Measurements from ENCODE around the gene PIK3C2A.
A peak's percentile ranks its signal among the peaks of the same experiment; 100 is the strongest.

The PIK3C2A gene

GRCh38 chr11:17211286-17211685, 3.5 kb upstream of the PIK3C2A start:
- DNase-seq (ENCODE audit: low read depth in 2 of 2): no peak

DNA sequence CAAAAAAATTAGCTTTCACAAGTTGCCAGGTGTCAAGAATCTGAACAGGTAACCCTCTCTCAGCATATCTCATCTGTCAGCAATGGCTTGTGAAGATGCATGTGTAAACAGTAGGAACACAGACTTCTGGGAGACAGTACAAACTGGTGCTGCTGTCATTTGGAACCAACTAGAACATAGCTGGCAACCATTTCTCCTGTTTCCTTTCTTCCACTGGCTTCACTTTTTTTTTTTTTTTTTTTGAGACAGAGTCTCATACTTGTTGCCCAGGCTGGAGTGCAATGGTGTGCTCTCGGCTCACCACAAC, 2.1 kb upstream of the PIK3C2A start:
- DNase-seq (ENCODE audit: low read depth in 2 of 2): no peak

DNA sequence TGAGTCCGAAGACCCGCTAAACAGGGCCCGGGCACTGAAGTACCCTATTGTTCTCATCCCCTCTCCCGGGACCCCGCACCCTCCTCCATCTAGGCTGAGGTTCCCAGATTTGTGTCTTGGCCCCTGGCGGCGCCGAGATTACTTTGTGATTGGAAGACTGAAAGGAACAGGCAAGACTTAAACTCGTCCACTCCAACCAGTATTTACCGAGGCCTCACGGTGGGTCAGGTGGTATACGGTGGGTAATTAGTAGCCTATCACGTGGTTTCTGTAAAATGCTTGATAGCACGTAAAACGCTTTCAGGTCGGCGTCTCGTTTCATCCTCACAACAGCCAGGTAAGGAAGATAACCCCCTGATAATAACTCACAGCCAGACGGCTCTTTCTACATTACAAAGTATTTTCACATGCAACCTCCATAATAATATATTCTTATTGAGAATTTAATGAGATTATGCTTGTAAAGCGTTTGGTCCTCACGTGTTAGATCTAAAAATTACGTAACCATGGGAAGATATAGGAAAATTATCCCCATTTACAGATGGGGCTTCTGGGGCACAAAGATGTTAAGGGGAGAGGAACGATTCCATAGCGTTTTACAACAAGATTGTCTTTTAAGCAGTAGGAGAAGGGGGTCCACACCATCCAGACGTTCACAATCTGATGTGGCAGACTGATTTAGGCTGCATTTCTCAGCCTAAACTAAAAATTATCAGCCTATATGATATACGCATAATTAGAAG, 642 bp upstream of the PIK3C2A start:
- peak in 1 of 2 donors; percentile 7 for DNase-seq (ENCODE audit: low read depth in 2 of 2)

DNA sequence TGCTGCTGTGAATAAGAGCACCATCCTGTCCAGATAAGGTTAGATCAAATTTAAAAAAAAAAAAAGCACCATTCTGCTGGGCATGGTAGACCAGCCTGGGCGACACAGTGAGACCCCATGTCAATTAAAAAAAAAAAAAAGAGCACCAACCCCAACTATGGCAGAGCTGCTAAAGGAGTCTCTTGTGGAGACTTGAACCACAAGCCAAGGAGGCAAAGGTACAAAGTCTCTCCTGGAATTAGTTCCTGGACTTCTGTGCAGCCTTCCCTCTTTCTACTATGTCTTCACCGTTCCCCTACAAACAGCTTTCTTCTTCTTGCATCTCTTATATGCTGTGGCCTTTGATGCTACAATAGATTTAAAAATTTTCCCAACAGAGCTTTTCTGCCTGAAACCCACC, 1.3 kb downstream of the PIK3C2A start:
- DNase-seq (ENCODE audit: low read depth in 2 of 2): no peak

DNA sequence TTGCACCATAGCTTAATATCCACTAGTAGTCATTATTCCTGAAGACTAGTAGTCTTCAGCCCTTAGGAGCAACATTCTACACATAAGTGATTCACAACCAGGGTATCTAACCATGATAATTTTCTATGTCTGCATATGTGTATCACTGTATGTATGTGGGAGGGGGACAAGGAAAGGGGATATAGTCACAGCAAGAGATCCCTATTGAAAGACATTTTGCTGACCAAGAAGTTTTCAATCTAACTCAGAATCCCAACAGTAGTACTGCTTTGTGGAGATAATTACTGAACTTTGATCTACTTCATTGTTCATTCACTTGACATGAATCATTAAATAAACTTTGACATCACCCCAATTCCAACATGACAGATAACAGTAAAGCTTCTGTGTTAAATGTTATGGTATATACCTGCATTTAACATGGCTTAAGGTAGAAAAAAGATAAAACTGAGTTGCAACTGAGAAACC, 10.3 kb downstream of the PIK3C2A start:
- DNase-seq (ENCODE audit: low read depth in 2 of 2): no peak

DNA sequence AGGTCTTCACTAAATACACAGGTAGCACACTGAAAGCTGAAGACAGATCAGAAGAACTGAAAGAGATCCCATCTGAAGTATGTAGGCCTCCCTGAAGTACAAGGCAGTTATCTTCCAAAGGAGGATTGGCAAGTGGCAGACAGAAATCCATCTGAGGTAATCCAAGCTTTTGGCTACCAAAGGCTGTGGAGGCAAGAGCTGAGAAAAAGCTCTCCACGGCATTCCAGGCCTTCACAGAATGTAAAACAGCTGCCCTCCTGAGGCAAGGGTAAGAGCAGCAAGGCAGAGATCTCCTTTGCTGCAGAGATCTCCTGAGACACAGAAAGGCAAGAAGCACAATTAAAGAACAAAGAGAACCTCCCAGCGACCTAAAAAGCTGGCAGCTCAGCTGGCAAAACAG, 19.1 kb downstream of the PIK3C2A start:
- DNase-seq (ENCODE audit: low read depth in 2 of 2): no peak

DNA sequence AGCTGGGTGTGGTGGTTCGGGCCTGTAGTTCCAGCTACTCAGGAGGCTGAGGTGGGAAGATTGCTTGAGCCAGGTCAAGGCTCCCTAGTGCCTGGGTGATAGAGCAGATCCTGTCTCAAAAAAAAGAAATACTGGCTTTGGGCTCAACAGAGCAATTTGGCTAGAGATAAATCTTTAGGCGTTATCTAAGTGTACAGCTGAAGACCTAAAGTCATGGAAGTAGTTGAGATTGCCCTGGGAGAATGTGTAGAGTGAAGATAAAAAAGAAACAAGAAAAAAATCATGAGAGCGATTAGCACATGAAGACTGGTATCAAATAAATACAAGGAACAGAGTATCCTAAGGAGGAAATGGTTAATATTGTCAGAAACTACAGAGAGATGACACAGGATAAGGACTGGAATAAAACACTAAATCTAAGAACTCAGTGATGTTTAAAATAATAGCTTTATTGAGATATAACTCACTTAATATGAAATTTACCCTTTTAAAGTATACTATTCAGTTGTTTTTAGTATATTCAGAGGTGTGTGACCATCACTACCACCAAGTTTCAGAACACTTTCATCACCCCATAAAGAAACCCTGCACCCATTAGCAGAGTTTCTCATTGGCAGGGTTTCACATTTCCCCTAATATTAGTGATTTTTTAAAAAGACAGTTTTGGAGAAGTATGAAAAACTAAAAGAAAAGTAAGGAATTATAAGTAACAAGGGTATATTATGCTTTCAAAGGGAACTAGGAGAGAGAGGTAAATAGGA, 20.7 kb downstream of the PIK3C2A start:
- DNase-seq (ENCODE audit: low read depth in 2 of 2): no peak

GRCh38 chr11:17185938-17186337, 21.8 kb downstream of the PIK3C2A start:
- DNase-seq (ENCODE audit: low read depth in 2 of 2): no peak

GRCh38 chr11:17184882-17185587, 22.8 kb downstream of the PIK3C2A start:
- DNase-seq (ENCODE audit: low read depth in 2 of 2): no peak

GRCh38 chr11:17183836-17184235, 23.9 kb downstream of the PIK3C2A start:
- DNase-seq (ENCODE audit: low read depth in 2 of 2): no peak

GRCh38 chr11:17179970-17180369, 27.8 kb downstream of the PIK3C2A start:
- DNase-seq (ENCODE audit: low read depth in 2 of 2): no peak

- DNase-seq (ENCODE audit: low read depth in 2 of 2): no peak
Measured at GRCh38 chr11:17173332-17173731, 34.5 kb downstream of the PIK3C2A start.

DNA sequence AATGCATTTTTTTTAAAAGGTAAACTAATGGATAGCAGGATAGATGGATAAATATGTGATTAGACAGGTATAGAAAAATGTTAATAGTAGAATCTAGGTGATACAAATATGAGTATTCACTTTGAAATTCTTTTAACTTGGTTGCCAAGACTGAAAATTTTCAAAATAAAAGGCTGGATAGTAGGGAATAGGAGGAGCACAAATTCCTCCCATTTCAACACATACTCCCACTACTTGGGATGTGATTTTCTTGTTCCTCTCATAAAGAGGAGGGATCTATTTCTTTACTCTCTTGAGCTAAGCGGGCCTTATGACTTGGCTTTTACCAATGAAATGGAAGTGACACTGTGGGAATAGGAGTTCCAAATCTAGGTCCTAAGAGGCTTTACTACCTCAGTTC, 35.9 kb downstream of the PIK3C2A start:
- no peak for DNase-seq (ENCODE audit: low read depth in 2 of 2)

DNA sequence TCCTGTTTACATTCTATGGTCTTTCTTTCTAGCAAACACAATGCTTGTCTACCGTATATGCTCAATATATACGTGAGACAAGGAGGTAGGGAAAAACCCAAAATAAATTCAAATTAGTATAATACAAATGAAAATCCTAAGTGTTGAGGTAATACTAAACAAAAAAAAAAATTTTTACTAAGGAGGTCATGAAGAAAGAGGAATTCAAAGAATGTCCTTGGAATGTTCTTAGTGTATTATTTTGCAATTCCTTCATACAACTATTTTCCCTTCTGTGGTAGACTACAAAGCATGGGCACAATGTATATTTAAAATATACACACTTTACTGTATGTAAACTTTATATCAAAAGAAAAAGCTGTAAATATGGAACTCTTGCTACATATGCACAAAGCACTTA, 36.4 kb downstream of the PIK3C2A start:
- no peak for DNase-seq (ENCODE audit: low read depth in 2 of 2)

- DNase-seq (ENCODE audit: low read depth in 2 of 2): no peak
Measured at GRCh38 chr11:17169876-17170275, 37.9 kb downstream of the PIK3C2A start.

DNA sequence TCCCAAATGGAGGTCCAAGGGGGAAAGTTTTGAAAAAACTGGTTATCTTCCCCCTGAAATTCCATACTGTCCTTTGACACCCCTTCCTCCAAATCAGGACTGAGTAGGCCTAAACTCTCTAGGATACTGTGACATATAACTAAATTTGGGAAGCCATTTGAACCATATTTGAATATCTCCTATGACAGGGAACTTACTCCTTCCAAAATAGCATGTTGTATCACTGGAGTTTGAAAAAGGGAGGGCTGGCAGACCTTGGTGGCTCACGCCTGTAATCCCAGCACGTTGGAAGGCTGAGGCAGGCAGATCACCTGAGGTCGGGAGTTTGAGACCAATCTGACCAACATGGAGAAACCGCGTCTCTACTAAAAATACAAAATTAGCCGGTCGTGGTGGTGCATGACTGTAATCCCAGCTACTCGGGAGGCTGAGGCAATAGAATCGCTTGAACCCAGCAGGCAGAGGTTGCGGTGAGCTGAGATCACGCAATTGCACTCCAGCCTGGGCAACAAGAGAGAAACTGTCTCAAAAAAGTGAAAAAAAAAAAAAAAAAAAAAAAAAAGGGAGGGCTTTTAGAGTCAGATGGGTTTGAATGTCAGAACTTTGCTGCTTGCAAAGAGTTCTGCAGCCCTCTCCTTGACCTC, 42.4 kb downstream of the PIK3C2A start:
- no peak for DNase-seq (ENCODE audit: low read depth in 2 of 2)

- DNase-seq (ENCODE audit: low read depth in 2 of 2): no peak
Measured at GRCh38 chr11:17164361-17165246, 43.2 kb downstream of the PIK3C2A start.

- DNase-seq (ENCODE audit: low read depth in 2 of 2): no peak
Measured at GRCh38 chr11:17163736-17164135, 44.0 kb downstream of the PIK3C2A start.

- no peak for DNase-seq (ENCODE audit: low read depth in 2 of 2)
Measured at GRCh38 chr11:17163291-17163690, 44.5 kb downstream of the PIK3C2A start.

GRCh38 chr11:17162376-17162775, 45.4 kb downstream of the PIK3C2A start:
- DNase-seq (ENCODE audit: low read depth in 2 of 2): no peak

- no peak for DNase-seq (ENCODE audit: low read depth in 2 of 2)
Measured at GRCh38 chr11:17161515-17161914, 46.3 kb downstream of the PIK3C2A start.

Data from activated CD4-positive, alpha-beta T cell treated with anti-CD3 and anti-CD28 coated beads for 24 hours (primary cell).